Measurements from ENCODE around the gene SORCS2. TPM values are rescaled to one million over a fixed set of nuclear protein-coding genes. Genes with fewer than 3 reads are reported as not detected.

Gene SORCS2
- total RNA-seq, 2 donors from 2014 or later: 1.0 to 4.4 TPM

DNA sequence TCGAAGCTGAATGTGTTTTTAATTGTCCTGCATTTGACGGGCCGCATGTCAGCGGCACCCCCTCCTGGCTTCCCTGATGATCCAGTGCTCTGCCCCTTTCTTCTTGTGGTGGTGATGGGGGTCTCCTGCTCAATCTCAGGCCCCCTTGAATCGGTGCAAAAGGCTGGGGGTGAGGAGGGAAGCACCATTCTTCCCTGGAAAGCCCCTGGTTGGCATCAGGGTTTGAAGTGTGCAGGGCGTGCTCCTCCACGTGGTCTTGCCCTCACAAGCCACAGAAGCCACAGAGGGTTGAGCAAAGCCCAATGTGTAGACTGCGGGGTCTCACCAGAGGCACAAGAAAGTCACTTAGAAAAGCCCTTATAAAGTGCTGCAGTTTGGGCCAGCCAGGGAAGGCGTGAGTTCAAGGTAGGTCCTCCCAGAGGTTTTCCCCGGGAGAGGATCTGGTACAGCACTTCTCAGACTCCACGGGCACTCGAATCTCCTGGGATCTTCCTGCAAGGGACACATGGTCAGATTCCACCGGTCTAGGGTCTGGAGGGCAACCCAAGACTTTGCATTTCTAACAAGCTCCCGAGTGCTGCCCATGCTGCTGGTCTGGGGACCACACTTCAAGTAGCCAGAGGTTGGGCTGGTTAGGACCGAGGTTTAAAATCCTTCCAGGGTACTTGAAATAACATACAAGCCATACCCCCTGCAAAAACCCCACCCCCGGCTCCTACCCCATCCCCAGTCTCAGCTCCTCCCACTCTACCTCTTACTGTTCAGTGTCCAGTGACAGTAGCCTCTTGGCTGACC is 207.3 kb downstream of the SORCS2 start:
- WGBS: 89% methylated on average over 16 of the region's 16 CpGs
- Histone ChIP-seq H3K36me3 (no peaks in the 10 kb centered on the region), H3K4me1 (replicated peaks) (no peaks in the 10 kb centered on the region), H3K27ac (no peak overlapping the region), H3K9me3 (no peaks in the 10 kb centered on the region), H3K27me3 (replicated peaks; ENCODE audit: insufficient read depth) (no peaks in the 10 kb centered on the region), H3K4me3 (no peak overlapping the region)
- TF ChIP-seq, protein P1, sequence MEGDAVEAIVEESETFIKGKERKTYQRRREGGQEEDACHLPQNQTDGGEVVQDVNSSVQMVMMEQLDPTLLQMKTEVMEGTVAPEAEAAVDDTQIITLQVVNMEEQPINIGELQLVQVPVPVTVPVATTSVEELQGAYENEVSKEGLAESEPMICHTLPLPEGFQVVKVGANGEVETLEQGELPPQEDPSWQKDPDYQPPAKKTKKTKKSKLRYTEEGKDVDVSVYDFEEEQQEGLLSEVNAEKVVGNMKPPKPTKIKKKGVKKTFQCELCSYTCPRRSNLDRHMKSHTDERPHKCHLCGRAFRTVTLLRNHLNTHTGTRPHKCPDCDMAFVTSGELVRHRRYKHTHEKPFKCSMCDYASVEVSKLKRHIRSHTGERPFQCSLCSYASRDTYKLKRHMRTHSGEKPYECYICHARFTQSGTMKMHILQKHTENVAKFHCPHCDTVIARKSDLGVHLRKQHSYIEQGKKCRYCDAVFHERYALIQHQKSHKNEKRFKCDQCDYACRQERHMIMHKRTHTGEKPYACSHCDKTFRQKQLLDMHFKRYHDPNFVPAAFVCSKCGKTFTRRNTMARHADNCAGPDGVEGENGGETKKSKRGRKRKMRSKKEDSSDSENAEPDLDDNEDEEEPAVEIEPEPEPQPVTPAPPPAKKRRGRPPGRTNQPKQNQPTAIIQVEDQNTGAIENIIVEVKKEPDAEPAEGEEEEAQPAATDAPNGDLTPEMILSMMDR (IDR thresholded peaks at IDR 0.05): no peak
- TF ChIP-seq POLR2A (IDR thresholded peaks at IDR 0.05) (no peak), POLR2AphosphoS5 (IDR thresholded peaks at IDR 0.05) (no peak)
- DNase-seq (ENCODE audit: low spot score): no peak
- intact Hi-C loops (cut with DNase I): no loop called here

DNA sequence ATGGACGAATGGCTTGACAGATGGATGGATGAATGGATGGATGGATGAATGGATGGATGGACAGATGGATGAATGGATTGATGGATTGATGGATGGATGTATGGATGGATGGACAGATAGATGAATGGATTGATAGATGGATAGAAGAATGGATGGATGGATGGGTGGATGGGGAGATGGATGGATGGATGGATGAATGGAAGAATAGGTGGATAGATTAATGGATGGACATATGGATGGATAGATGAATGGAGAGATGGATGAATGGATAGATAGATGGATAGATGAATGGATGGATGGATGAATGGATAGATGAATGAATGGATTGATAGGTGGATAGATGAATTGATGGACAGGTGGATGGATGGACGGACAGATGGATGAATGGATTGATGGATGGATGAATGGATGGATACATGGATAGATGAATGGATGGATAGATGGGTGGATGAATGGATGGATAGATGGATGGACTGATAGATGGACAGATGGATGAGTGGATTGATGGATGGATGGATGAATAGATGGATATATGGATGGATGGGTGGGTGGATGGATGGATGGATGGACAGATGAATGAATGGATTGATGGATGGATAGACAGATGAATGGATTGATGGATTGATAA is 208.4 kb downstream of the SORCS2 start:
- intact Hi-C loops (cut with DNase I): no loop called here
- Histone ChIP-seq H3K27me3 (replicated peaks; ENCODE audit: insufficient read depth) (no peaks in the 10 kb centered on the region), H3K9me3 (no peaks in the 10 kb centered on the region), H3K36me3 (no peaks in the 10 kb centered on the region), H3K4me3 (no peak overlapping the region), H3K27ac (no peak overlapping the region), H3K4me1 (replicated peaks) (no peaks in the 10 kb centered on the region)
- no peak for TF ChIP-seq POLR2A (IDR thresholded peaks at IDR 0.05)
- TF ChIP-seq POLR2AphosphoS5 (IDR thresholded peaks at IDR 0.05): no peak
- TF ChIP-seq, protein P1 (IDR thresholded peaks at IDR 0.05): no peak
- no peak for DNase-seq (ENCODE audit: low spot score)
- 85% methylated on average over 2 of the region's 2 CpGs for WGBS

DNA sequence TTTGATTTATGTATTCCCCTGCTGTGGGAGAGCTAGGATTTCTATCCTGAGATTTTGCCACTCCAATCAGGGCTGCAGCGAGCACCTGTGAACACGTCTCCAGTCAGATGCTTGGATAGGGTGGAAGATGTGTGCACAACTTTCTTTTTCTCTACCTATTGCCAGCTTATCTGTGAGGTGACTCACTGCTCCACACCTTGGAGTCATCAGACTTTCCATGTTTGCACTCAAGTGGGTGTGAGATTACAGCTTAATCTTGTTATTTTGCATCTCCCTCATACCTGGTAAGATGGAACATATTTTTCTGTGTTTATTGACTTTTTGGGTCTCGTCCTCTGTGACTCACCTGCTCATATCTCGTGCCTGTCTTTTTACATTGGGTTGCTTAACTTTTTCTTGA is 210.2 kb downstream of the SORCS2 start:
- no peak for DNase-seq (ENCODE audit: low spot score)
- H3K9me3 ChIP-seq: no peaks in the 10 kb centered on the region
- no peak overlapping the region for H3K27ac ChIP-seq
- intact Hi-C loops (cut with DNase I): no loop called here
- H3K4me1 ChIP-seq (replicated peaks): no peaks in the 10 kb centered on the region
- H3K27me3 ChIP-seq (replicated peaks; ENCODE audit: insufficient read depth): no peaks in the 10 kb centered on the region
- WGBS: 54% methylated on average over 4 of the region's 4 CpGs
- H3K4me3 ChIP-seq: no peak overlapping the region
- no peaks in the 10 kb centered on the region for H3K36me3 ChIP-seq
- TF ChIP-seq, protein P1 (IDR thresholded peaks at IDR 0.05): no peak
- TF ChIP-seq POLR2A (IDR thresholded peaks at IDR 0.05) (no peak), POLR2AphosphoS5 (IDR thresholded peaks at IDR 0.05) (no peak)

DNA sequence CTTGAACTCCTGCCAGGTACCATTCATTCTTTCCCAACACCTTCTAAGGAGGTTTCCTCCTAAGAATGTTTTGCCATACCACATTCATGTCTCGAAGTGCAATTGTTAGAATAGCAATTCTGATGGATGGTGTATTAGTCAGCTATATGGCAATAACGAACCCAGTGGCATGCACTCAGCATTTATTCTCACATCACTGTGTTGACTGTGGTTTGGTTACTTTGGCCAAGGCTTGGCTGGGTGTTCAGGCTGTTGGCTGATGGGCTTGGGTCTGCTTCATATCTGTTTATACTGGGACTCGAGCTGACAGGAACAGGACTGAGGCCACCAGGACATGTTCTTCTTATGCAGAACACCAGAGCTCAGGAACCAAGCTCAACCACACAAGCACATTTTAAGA is 210.7 kb downstream of the SORCS2 start:
- Histone ChIP-seq H3K9me3 (no peaks in the 10 kb centered on the region), H3K27ac (no peak overlapping the region), H3K36me3 (no peaks in the 10 kb centered on the region), H3K27me3 (replicated peaks; ENCODE audit: insufficient read depth) (no peaks in the 10 kb centered on the region), H3K4me1 (replicated peaks) (no peaks in the 10 kb centered on the region), H3K4me3 (no peak overlapping the region)
- TF ChIP-seq POLR2A (IDR thresholded peaks at IDR 0.05) (no peak), POLR2AphosphoS5 (IDR thresholded peaks at IDR 0.05) (no peak)
- TF ChIP-seq, protein P1 (IDR thresholded peaks at IDR 0.05): no peak
- DNase-seq (ENCODE audit: low spot score): no peak
- 47% methylated on average over 3 of the region's 3 CpGs for whole genome bisulfite sequencing
- intact Hi-C loops (cut with DNase I): no loop called here

DNA sequence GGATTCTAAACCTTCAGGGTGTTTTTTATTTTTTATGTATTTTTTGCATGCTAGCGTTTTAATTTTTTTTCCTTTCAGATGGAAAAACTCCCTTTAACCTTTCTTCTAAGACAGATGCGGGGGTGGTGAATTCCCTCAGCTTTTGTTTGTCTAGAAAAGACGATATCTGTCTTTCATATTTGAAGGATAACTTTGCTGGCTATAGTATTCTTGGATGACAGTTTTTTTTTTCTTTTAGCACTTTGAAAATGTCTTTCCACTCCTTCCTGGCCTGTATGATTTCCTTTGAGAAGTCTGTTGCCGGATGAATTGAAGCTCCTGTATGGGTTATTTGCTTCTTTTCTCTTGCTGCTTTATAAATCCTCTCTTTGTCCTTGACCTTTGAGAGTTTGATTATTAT is 215.8 kb downstream of the SORCS2 start:
- Histone ChIP-seq H3K27me3 (replicated peaks; ENCODE audit: insufficient read depth) (no peaks in the 10 kb centered on the region), H3K4me3 (no peak overlapping the region), H3K9me3 (no peaks in the 10 kb centered on the region), H3K4me1 (replicated peaks) (no peaks in the 10 kb centered on the region), H3K27ac (no peak overlapping the region), H3K36me3 (no peaks in the 10 kb centered on the region)
- intact Hi-C loops (cut with DNase I): no loop called here
- 84% methylated on average over 4 of the region's 4 CpGs for WGBS
- TF ChIP-seq POLR2A (IDR thresholded peaks at IDR 0.05): no peak
- TF ChIP-seq POLR2AphosphoS5 (IDR thresholded peaks at IDR 0.05): no peak
- TF ChIP-seq, protein P1 (IDR thresholded peaks at IDR 0.05): no peak
- DNase-seq (ENCODE audit: low spot score): no peak

All from prostate gland (tissue), 2 donors.